ENCODE results near the gene SREK1IP1.
A peak's percentile ranks its signal among the peaks of the same experiment; 100 is the strongest.

DNA sequence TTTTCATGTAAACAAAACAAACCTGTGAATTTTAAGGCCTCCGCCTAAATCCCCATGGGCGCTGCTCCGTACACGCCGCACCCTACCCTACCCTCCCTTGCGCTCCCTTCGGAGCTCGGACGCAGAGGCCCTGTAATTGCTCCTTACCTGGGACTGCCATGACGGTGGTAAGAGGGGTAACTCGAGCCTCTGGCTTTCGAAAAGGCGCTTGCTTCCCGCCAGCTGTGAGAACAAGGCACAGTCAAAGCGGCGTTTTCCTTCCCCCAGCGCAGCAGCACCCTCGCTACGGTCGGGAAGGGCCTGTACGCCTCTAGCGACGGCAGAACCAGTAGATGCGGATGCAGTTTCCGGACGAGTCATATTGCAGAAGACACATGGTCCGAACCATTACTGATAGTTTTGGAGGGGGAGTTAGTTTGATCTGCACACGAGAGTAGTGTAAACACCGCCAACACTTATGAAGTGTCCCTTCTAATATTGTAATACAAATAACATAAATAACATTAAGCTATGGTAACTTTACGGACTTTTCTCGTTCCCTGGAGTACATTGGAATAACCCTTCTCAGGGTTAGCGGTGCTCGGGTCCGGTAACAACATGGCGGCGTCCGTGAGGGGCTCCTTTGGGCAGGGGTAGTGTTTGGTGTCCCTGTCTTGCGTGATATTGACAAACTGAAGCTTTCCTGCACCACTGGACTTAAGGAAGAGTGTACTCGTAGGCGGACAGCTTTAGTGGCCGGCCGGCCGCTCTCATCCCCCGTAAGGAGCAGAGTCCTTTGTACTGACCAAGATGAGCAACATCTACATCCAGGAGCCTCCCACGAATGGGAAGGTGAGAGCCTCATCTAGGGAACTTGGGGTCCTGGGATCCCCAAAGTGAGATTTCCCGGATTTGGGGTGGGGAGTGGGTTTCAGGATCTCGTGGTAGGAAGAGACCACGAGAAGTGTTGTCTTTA, at the start of gene SREK1IP1, which contains the start of gene CWC27:
- TF ChIP-seq ZNF274 (CRISPR knock-in tag; IDR thresholded peaks at IDR 0.05) (no peak), WIZ (CRISPR knock-in tag; IDR thresholded peaks at IDR 0.05) (0 out of 2 replicates have a peak, but pooled peaks have one; percentile 41)
- TF ChIP-seq, protein P1, sequence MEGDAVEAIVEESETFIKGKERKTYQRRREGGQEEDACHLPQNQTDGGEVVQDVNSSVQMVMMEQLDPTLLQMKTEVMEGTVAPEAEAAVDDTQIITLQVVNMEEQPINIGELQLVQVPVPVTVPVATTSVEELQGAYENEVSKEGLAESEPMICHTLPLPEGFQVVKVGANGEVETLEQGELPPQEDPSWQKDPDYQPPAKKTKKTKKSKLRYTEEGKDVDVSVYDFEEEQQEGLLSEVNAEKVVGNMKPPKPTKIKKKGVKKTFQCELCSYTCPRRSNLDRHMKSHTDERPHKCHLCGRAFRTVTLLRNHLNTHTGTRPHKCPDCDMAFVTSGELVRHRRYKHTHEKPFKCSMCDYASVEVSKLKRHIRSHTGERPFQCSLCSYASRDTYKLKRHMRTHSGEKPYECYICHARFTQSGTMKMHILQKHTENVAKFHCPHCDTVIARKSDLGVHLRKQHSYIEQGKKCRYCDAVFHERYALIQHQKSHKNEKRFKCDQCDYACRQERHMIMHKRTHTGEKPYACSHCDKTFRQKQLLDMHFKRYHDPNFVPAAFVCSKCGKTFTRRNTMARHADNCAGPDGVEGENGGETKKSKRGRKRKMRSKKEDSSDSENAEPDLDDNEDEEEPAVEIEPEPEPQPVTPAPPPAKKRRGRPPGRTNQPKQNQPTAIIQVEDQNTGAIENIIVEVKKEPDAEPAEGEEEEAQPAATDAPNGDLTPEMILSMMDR (CRISPR knock-in tag; IDR thresholded peaks at IDR 0.05): 0 out of 2 replicates have a peak, but pooled peaks have one; percentile 15
